SK-N-SH (cell line): ENCODE measurements around the gene MYOCOS. TPM values are rescaled to one million over a fixed set of nuclear protein-coding genes. Genes with fewer than 3 reads are reported as not detected.

Experiments used
- CTCF ChIA-PET: fragments of 300-600, 350-600 bp; formaldehyde crosslinking; extraction: SDS; loops from one replicate; lab custom pipeline; 2021; lab: Yijun Ruan, JAX
- POLR2A ChIA-PET: fragments of 350-600 bp; sonication (Branson Sonifier 250); formaldehyde crosslinking; extraction: SDS; loops from one replicate; lab custom pipeline; 2020; ENCODE audit warnings: antibody characterized with exemption, inconsistent platforms; lab: Yijun Ruan, JAX
- DNase-seq: peaks from one replicate; pipeline ENCODE4 v3.0.0; 2012
- H2AFZ ChIP-seq: fragments of 200-600 bp; sonication (generic); 2 replicates; pipeline ENCODE4 v1.8.1; 2016; ENCODE audit warnings: antibody characterized with exemption, mild to moderate bottlenecking, low read depth
- H3F3A ChIP-seq: fragments of 200-600 bp; sonication (generic); replicated peaks from 2 replicates; pipeline ENCODE3; 2016; ENCODE audit warnings: antibody characterized with exemption, mild to moderate bottlenecking; ENCODE audit not compliant: insufficient read depth
- H3K27ac ChIP-seq, 2 experiments: fragments of 200-500 bp in 1 of 2; fragments of 200-600 bp in 1 of 2; sonication (Bioruptor generic) in 1 of 2; sonication (generic), shearing (Covaris generic) in 1 of 2; 2 replicates each; pipeline versions ENCODE4 v1.5.1 to v1.6.1; 2014 to 2016; ENCODE audit warnings: low read depth in 2 of 2, inconsistent platforms in 1 of 2, low read length in 1 of 2, mild to moderate bottlenecking in 1 of 2, mixed read lengths in 1 of 2
- H3K27me3 ChIP-seq: fragments of 200-600 bp; sonication (generic), shearing (Covaris generic); 2 replicates; pipeline ENCODE4 v1.6.1; 2016; ENCODE audit warnings: mixed run types; ENCODE audit not compliant: insufficient read depth
- H3K36me3 ChIP-seq, 2 experiments: fragments of 200-500 bp in 1 of 2; fragments of 200-600 bp in 1 of 2; sonication (Bioruptor generic) in 1 of 2; sonication (generic) in 1 of 2; replicated peaks in 1 of 2; 2 replicates each; pipeline versions ENCODE3 to v1.5.1; 2014 to 2016; ENCODE audit warnings: low read length in 1 of 2, mild to moderate bottlenecking in 1 of 2; ENCODE audit not compliant: insufficient read depth in 2 of 2, control insufficient read depth in 1 of 2
- H3K4me1 ChIP-seq, 2 experiments: fragments of 200-500 bp in 1 of 2; fragments of 200-600 bp in 1 of 2; sonication (Bioruptor generic) in 1 of 2; sonication (generic), shearing (Covaris generic) in 1 of 2; 2 replicates each; pipeline versions ENCODE4 v1.5.1 to v1.6.1; 2014 to 2016; ENCODE audit warnings: low read depth in 1 of 2, low read length in 1 of 2, mixed run types in 1 of 2; ENCODE audit not compliant: insufficient read depth in 2 of 2, control insufficient read depth in 1 of 2
- H3K4me2 ChIP-seq: fragments of 200-600 bp; sonication (generic), shearing (Covaris generic); 2 replicates; pipeline ENCODE4 v1.6.1; 2017; ENCODE audit warnings: mixed run types
- H3K4me3 ChIP-seq, 2 experiments: fragments of 200-500 bp in 1 of 2; fragments of 200-600 bp in 1 of 2; sonication (Bioruptor generic) in 1 of 2; sonication (generic), shearing (Covaris generic) in 1 of 2; 2 replicates each; pipeline versions ENCODE4 v1.5.1 to v1.8.1; 2014 to 2016; ENCODE audit warnings: low read depth in 2 of 2, inconsistent platforms in 1 of 2, low read length in 1 of 2, mild to moderate bottlenecking in 1 of 2, mixed read lengths in 1 of 2, moderate library complexity in 1 of 2
- H3K79me2 ChIP-seq: fragments of 200-600 bp; sonication (generic); 2 replicates; pipeline ENCODE4 v1.8.1; 2017; ENCODE audit warnings: mild to moderate bottlenecking; ENCODE audit not compliant: insufficient read depth
- H3K9ac ChIP-seq: fragments of 200-600 bp; sonication (generic); 2 replicates; pipeline ENCODE4 v1.6.1; 2017; ENCODE audit warnings: mixed run types
- H3K9me2 ChIP-seq: fragments of 200-600 bp; sonication (generic); 2 replicates; pipeline ENCODE4 v1.6.1; 2017; ENCODE audit warnings: mixed run types
- H3K9me3 ChIP-seq: fragments of 200-600 bp; sonication (generic); 2 replicates; pipeline ENCODE4 v1.6.1; 2017; ENCODE audit warnings: mixed run types, mild to moderate bottlenecking, moderate library complexity
- H4K20me1 ChIP-seq: fragments of 200-600 bp; sonication (generic); 2 replicates; pipeline ENCODE4 v1.6.1; 2017; ENCODE audit warnings: mild to moderate bottlenecking, mixed run types; ENCODE audit not compliant: insufficient read depth
- CHD2 ChIP-seq: fragments of 150-350 bp; IDR thresholded peaks from 2 replicates; pipeline ENCODE4 v1.6.1; 2018; ENCODE audit warnings: low read length; ENCODE audit not compliant: partially characterized antibody
- EZH2phosphoT487 ChIP-seq: fragments of 200-600 bp; sonication (generic); IDR thresholded peaks from 2 replicates; pipeline ENCODE4 v1.6.1; 2017; ENCODE audit warnings: low read depth, mixed run types, mild to moderate bottlenecking, antibody characterized with exemption, moderate library complexity, borderline replicate concordance
- FOXM1 ChIP-seq: IDR thresholded peaks from 2 replicates; pipeline ENCODE4 v1.4.0; 2012; ENCODE audit warnings: low read depth, mild to moderate bottlenecking
- GATA2 ChIP-seq: sonication (generic); formaldehyde crosslinking; IDR thresholded peaks from 2 replicates; pipeline ENCODE4 v1.5.0; 2020; ENCODE audit warnings: mild to moderate bottlenecking, missing genetic modification reagents
- MXI1 ChIP-seq: IDR thresholded peaks from 2 replicates; pipeline ENCODE4 v1.6.1; 2012; ENCODE audit warnings: mild to moderate bottlenecking, low read depth, low read length, improper control_type of control experiment
- NRF1 ChIP-seq: IDR thresholded peaks from 2 replicates; pipeline ENCODE4 v1.6.1; 2012; ENCODE audit warnings: low read depth, mild to moderate bottlenecking, low read length
- RAD21 ChIP-seq: IDR thresholded peaks from 2 replicates; pipeline ENCODE4 v1.6.1; 2012; ENCODE audit warnings: mild to moderate bottlenecking, low read length
- RFX5 ChIP-seq: IDR thresholded peaks from 2 replicates; pipeline ENCODE4 v1.6.1; 2012; ENCODE audit warnings: mild to moderate bottlenecking, improper control_type of control experiment, low read length
- RXRA ChIP-seq: IDR thresholded peaks from 2 replicates; pipeline ENCODE4 v1.4.0; 2012; ENCODE audit warnings: low read depth, mild to moderate bottlenecking, borderline replicate concordance
- TAF1 ChIP-seq: IDR thresholded peaks from 2 replicates; pipeline ENCODE4 v1.6.1; 2012; ENCODE audit warnings: low read depth, mild to moderate bottlenecking, low read length, moderate library complexity, borderline replicate concordance
- TEAD4 ChIP-seq: IDR thresholded peaks from 2 replicates; pipeline ENCODE4 v1.4.0; 2012; ENCODE audit warnings: mild to moderate bottlenecking, borderline replicate concordance; ENCODE audit not compliant: insufficient read depth
- YY1 ChIP-seq: IDR thresholded peaks from 2 replicates; pipeline ENCODE4 v1.4.0; 2012; ENCODE audit warnings: low read depth, mild to moderate bottlenecking
- WGBS: methylation state at CpG from one replicate; pipeline ENCODE4 v1.1.6; 2017; ENCODE audit warnings: low lambda C conversion rate; 5-methylcytosine and 5-hydroxymethylcytosine counted together
- polyA plus RNA-seq, 3 experiments: library from polyadenylated mRNA; depleted of rRNA; stranded (reverse); fragments of >200 nt; gene quantifications; 2 replicates each; pipeline ENCODE4 v1.2.3, GENCODE V29; 2012
- TF ChIP-seq, protein P1 (sequence below): fragments of 200-600 bp; sonication (generic); IDR thresholded peaks from 2 replicates; pipeline ENCODE4 v1.6.1; 2017; ENCODE audit warnings: antibody characterized with exemption, mild to moderate bottlenecking, moderate library complexity
- TF ChIP-seq, protein P2 (sequence below): IDR thresholded peaks from 2 replicates; pipeline ENCODE4 v1.4.0; 2012; ENCODE audit warnings: low read depth, borderline replicate concordance
- TF ChIP-seq, protein P3 (sequence below): IDR thresholded peaks from 2 replicates; pipeline ENCODE4; 2012
- TF ChIP-seq, protein P4 (sequence below): IDR thresholded peaks from 2 replicates; pipeline ENCODE4 v1.4.0; 2012; ENCODE audit warnings: low read depth, borderline replicate concordance

The MYOCOS gene
- polyA plus RNA-seq, 1 of the 3 experiments (the other 2 are of a cell fraction) = not detected

DNA sequence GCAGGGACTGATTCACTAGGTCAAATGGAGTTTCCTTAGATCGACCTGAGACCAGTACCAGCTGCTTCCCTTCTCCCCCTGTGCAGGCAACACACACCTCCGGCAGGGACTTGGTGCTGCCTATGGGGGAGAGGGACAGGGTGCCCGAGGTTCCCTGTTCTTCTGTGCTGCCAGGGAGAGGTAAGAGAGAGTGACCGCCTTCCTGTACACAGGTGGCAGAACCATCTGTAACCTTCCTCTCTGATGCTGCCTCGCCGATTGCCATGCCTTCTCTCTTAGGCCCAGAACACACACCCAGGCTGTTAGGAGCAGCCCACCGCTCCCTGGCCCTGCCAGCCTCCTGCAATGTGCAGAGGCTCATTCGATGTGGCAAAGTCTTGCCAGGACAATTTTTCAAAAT, 21.1 kb downstream of the MYOCOS start:
- DNase-seq = no peak
- Histone ChIP-seq H2AFZ (no peak overlapping the region), H3K4me3 (no peak overlapping the region), H3K4me2 (no peak overlapping the region), H3K27me3 (peaks cover 6% of the 10 kb centered on the region; the same call in 1 of the 2 replicates), H3F3A (no peaks in the 10 kb centered on the region), H3K9me2 (no peaks in the 10 kb centered on the region), H3K79me2 (no peaks in the 10 kb centered on the region), H4K20me1 (no peaks in the 10 kb centered on the region), H3K4me1 (peaks cover 0 to 13% of the 10 kb centered on the region in 2 experiments; a peak in 2 of 4 replicates), H3K9ac (no peak overlapping the region), H3K36me3 (no peaks in the 10 kb centered on the region), H3K27ac (no peak overlapping the region), H3K9me3 (no peaks in the 10 kb centered on the region)
- ChIA-PET CTCF (interaction anchor here (1.0 to 4.7 kb wide), 2 partner anchors 12 to 74 kb away, joined by 4 to 63 read pairs; no protein-coding TSS in a partner anchor), POLR2A (no interaction called here)
- no peak for TF ChIP-seq CHD2
- TF ChIP-seq RFX5 = no peak
- TF ChIP-seq, protein P1, sequence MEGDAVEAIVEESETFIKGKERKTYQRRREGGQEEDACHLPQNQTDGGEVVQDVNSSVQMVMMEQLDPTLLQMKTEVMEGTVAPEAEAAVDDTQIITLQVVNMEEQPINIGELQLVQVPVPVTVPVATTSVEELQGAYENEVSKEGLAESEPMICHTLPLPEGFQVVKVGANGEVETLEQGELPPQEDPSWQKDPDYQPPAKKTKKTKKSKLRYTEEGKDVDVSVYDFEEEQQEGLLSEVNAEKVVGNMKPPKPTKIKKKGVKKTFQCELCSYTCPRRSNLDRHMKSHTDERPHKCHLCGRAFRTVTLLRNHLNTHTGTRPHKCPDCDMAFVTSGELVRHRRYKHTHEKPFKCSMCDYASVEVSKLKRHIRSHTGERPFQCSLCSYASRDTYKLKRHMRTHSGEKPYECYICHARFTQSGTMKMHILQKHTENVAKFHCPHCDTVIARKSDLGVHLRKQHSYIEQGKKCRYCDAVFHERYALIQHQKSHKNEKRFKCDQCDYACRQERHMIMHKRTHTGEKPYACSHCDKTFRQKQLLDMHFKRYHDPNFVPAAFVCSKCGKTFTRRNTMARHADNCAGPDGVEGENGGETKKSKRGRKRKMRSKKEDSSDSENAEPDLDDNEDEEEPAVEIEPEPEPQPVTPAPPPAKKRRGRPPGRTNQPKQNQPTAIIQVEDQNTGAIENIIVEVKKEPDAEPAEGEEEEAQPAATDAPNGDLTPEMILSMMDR = no peak
- no peak for TF ChIP-seq GATA2 (CRISPR knock-in tag)
- no peak for TF ChIP-seq NRF1
- TF ChIP-seq, protein P2, sequence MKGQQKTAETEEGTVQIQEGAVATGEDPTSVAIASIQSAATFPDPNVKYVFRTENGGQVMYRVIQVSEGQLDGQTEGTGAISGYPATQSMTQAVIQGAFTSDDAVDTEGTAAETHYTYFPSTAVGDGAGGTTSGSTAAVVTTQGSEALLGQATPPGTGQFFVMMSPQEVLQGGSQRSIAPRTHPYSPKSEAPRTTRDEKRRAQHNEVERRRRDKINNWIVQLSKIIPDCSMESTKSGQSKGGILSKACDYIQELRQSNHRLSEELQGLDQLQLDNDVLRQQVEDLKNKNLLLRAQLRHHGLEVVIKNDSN = no peak
- TF ChIP-seq FOXM1 = no peak
- TF ChIP-seq, protein P3, sequence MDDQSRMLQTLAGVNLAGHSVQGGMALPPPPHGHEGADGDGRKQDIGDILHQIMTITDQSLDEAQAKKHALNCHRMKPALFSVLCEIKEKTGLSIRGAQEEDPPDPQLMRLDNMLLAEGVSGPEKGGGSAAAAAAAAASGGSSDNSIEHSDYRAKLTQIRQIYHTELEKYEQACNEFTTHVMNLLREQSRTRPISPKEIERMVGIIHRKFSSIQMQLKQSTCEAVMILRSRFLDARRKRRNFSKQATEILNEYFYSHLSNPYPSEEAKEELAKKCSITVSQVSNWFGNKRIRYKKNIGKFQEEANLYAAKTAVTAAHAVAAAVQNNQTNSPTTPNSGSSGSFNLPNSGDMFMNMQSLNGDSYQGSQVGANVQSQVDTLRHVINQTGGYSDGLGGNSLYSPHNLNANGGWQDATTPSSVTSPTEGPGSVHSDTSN = no peak
- TF ChIP-seq, protein P4, sequence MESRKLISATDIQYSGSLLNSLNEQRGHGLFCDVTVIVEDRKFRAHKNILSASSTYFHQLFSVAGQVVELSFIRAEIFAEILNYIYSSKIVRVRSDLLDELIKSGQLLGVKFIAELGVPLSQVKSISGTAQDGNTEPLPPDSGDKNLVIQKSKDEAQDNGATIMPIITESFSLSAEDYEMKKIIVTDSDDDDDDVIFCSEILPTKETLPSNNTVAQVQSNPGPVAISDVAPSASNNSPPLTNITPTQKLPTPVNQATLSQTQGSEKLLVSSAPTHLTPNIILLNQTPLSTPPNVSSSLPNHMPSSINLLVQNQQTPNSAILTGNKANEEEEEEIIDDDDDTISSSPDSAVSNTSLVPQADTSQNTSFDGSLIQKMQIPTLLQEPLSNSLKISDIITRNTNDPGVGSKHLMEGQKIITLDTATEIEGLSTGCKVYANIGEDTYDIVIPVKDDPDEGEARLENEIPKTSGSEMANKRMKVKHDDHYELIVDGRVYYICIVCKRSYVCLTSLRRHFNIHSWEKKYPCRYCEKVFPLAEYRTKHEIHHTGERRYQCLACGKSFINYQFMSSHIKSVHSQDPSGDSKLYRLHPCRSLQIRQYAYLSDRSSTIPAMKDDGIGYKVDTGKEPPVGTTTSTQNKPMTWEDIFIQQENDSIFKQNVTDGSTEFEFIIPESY = no peak
- no peak for TF ChIP-seq YY1
- no peak for TF ChIP-seq EZH2phosphoT487
- TF ChIP-seq TEAD4 = no peak
- TF ChIP-seq TAF1 = no peak
- TF ChIP-seq MXI1 = no peak
- no peak for TF ChIP-seq RXRA
- no peak for TF ChIP-seq RAD21
- 49% methylated on average over 6 of the region's 8 CpGs for WGBS
